CD4-positive, alpha-beta memory T cell (primary cell): ENCODE data around the gene SYNJ1. TPM values are rescaled to one million over a fixed set of nuclear protein-coding genes. Genes with fewer than 3 reads are reported as not detected.
"Not testable (repeated sequence)": the region's sequence is repeated elsewhere in the genome, so short reads cannot be mapped to it uniquely, and the experiment has no call there.

Experiments used
- CTCF ChIA-PET: fragments of 350-600 bp; sonication (Branson Sonifier 250); formaldehyde crosslinking; loops from one replicate; lab custom pipeline; 2021; ENCODE audit warnings: inconsistent platforms; ENCODE audit not compliant: partially characterized antibody; lab: Charles Lee
- POLR2A ChIA-PET: fragments of 350-600 bp; sonication (Branson Sonifier 250); formaldehyde crosslinking; loops from one replicate; lab custom pipeline; 2021; ENCODE audit not compliant: partially characterized antibody; lab: Charles Lee
- DNase-seq, 5 donors: peaks; one replicate each; pipeline versions ENCODE4 v3.0.0 to v3.0.0-alpha.2; 2020 to 2022; ENCODE audit warnings: mixed read lengths in 1 of 5
- H3K27ac ChIP-seq: one replicate; pipeline ENCODE4 v1.7.0; 2013; ENCODE audit warnings: low read depth, low read length
- H3K27me3 ChIP-seq: 2 replicates; pipeline ENCODE4 v1.7.0; 2013; ENCODE audit warnings: mild to moderate bottlenecking, low read length, moderate library complexity; ENCODE audit not compliant: insufficient read depth
- H3K36me3 ChIP-seq: 2 replicates; pipeline ENCODE4 v1.7.0; 2013; ENCODE audit warnings: mild to moderate bottlenecking, low read length, moderate library complexity; ENCODE audit not compliant: insufficient read depth
- H3K4me1 ChIP-seq: 2 replicates; pipeline ENCODE4 v1.7.0; 2013; ENCODE audit warnings: mild to moderate bottlenecking, low read length, moderate library complexity; ENCODE audit not compliant: insufficient read depth
- H3K4me3 ChIP-seq, 2 donors: one replicate each; pipeline ENCODE4 v1.7.0; 2013; ENCODE audit warnings: low read length in 2 of 2, mild to moderate bottlenecking in 1 of 2
- H3K9me3 ChIP-seq, 2 donors: one replicate each; pipeline ENCODE4 v1.7.0; 2013; ENCODE audit warnings: low read length in 2 of 2, control low read depth in 1 of 2; ENCODE audit not compliant: control insufficient read depth in 1 of 2
- H3K27ac Mint-ChIP-seq, 7 donors: one replicate each; pipeline ENCODE4 v1.8.0; 2020 to 2021; ENCODE audit warnings: mixed read lengths in 7 of 7, mild to moderate bottlenecking in 6 of 7, inconsistent platforms in 3 of 7, moderate library complexity in 3 of 7
- H3K27me3 Mint-ChIP-seq, 2 donors: one replicate each; pipeline ENCODE4 v1.8.0; 2020 to 2021; ENCODE audit warnings: mixed read lengths in 2 of 2
- H3K36me3 Mint-ChIP-seq, 2 donors: one replicate each; pipeline ENCODE4 v1.8.0; 2020 to 2021; ENCODE audit warnings: mixed read lengths in 2 of 2, inconsistent platforms in 1 of 2, mild to moderate bottlenecking in 1 of 2
- H3K4me1 Mint-ChIP-seq, 4 donors: one replicate each; pipeline ENCODE4 v1.8.0; 2020 to 2021; ENCODE audit warnings: mixed read lengths in 4 of 4, mild to moderate bottlenecking in 1 of 4
- H3K4me3 Mint-ChIP-seq, 8 donors: one replicate each; pipeline ENCODE4 v1.8.0; 2020 to 2021; ENCODE audit warnings: mixed read lengths in 8 of 8, mild to moderate bottlenecking in 7 of 8, moderate library complexity in 6 of 8, inconsistent platforms in 3 of 8
- H3K9me3 Mint-ChIP-seq, 8 donors: one replicate each; pipeline ENCODE4 v1.8.0; 2020 to 2021; ENCODE audit warnings: mixed read lengths in 8 of 8, mild to moderate bottlenecking in 5 of 8, inconsistent platforms in 3 of 8, moderate library complexity in 1 of 8
- intact Hi-C: fragments of 100-400 bp; cut with micrococcal nuclease; formaldehyde crosslinking; loops from one replicate; pipeline ENCODE4 v1.15.1; 2023
- polyA plus RNA-seq, 2 donors: library from polyadenylated mRNA; unstranded; fragments of 300-500 nt; fragmentation: Illumina TruSeq; gene quantifications; one replicate each; pipeline ENCODE4 v1.2.3, GENCODE V29; 2021
- total RNA-seq, 2 experiments: library from RNA; stranded (reverse); gene quantifications; one replicate each; pipeline ENCODE4 v1.2.3, GENCODE V29; 2021

The SYNJ1 gene
- total and polyA plus RNA-seq, 4 experiments from 2014 or later = 5.6 to 29.4 (median 16.9) TPM

DNA sequence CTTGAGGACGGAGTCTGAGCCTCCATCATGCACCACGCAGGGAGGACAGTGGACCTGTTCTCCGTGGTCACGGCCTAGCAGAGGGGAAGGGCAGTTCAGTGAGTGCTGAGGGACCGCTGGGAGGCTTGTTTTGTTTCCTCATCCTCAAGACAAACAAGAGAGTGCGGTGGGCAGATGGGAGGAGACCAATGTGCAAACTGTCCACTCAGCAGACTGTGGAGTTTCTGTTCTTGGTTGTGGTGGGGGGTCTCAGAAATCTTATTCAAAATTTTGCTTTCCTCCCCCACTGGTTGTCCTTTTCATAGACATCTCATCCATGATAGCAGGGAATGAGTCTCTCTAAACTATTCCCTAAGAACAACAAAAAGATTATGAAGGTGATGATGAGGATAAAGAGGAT is 109.6 kb downstream of the SYNJ1 start:
- H3K4me1 ChIP-seq, H3K4me3 Mint-ChIP-seq, H3K36me3 Mint-ChIP-seq, intact Hi-C loops, H3K27ac ChIP-seq, H3K27me3 ChIP-seq, H3K4me1 Mint-ChIP-seq, DNase-seq, H3K27ac Mint-ChIP-seq, POLR2A ChIA-PET, H3K4me3 ChIP-seq, H3K9me3 ChIP-seq, CTCF ChIA-PET, H3K9me3 Mint-ChIP-seq, H3K36me3 ChIP-seq: not testable (repeated sequence)
- peaks cover 11 to 18% of the 10 kb centered on the region in 2 donors for H3K27me3 Mint-ChIP-seq

DNA sequence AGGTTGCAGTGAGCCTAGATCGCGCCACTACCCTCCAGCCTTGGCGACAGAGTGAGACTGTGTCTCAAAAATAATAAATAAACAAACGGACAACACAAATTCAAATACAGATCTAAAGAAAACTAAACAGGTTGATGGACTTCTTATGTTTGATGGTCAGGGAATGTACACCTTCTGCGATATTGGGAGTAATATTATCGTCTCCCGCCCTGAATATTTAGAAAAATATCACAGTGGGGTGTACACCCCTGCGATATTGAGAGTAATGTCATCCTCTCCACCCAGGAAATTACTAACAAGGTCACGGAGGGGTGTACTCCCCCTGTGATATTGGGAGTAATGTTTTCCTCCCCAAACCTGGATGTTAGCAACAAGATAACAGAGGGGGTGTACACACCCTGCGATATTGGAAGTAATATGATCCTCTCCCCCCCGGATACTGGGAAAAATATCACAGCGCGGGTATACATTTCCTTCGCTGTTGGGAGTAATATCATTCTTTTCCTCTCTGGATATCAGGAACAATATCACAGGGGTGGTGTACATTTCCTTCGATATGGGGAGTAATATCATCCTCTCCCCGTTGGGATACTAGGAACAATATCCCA is 114.3 kb downstream of the SYNJ1 start:
- peaks cover 10 to 23% of the 10 kb centered on the region in 2 donors for H3K36me3 Mint-ChIP-seq
- Histone ChIP-seq H3K4me3 (peak overlapping the region in 1 of 2 donors; percentile 95), H3K27ac (no peak overlapping the region), H3K36me3 (peaks cover 6% of the 10 kb centered on the region), H3K27me3 (no peaks in the 10 kb centered on the region), H3K4me1 (peaks cover 12% of the 10 kb centered on the region), H3K9me3 (no peaks in the 10 kb centered on the region)
- peaks cover 8 to 32% (median 19%) of the 10 kb centered on the region in 4 donors for H3K4me1 Mint-ChIP-seq
- H3K27me3 Mint-ChIP-seq = peaks cover 3% of the 10 kb centered on the region in 2 donors
- intact Hi-C loops = loop anchor here (2.0 to 5.0 kb wide), 2 partner anchors 45 to 336 kb away; partner anchors contain the start of gene MIS18A
- ChIA-PET CTCF (interaction anchor here (1.0 to 5.7 kb wide), 2 partner anchors 13 to 158 kb away, joined by 7 to 48 read pairs; partner anchors contain the start of gene PAXBP1), POLR2A (interaction anchor here (1.7 to 3.2 kb wide), 7 partner anchors 44 to 929 kb away, joined by 8 to 32 read pairs (median 15); partner anchors contain the start of genes EVA1C, GART, PAXBP1 and SON)
- DNase-seq = peak in 1 of 5 donors; percentile 6
- peaks cover 0 to 3% (median 0%) of the 10 kb centered on the region in 8 donors for H3K9me3 Mint-ChIP-seq
- peak overlapping the region; percentile 91 to 98 (median 96) for H3K4me3 Mint-ChIP-seq
- peak overlapping the region; percentile 98 to 99 (median 99) for H3K27ac Mint-ChIP-seq

DNA sequence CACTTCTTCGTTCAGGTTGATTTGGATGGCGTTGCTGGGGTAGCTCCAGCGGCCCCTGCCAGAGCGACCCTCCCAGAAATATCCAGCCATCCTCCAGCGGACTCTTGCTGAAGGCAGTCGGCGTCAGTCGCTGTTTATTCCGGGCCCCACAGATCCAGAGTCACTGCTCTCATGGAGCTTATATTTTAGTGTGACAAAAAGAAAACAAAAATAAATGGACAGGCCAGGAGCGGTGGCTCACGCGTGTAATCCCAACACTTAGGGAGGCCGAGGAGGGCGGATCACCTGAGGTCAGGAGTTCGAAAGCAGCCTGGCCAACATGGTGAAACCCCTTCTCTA is 114.8 kb downstream of the SYNJ1 start:
- peaks cover 10 to 24% of the 10 kb centered on the region in 2 donors for H3K36me3 Mint-ChIP-seq
- H3K4me1 Mint-ChIP-seq = peaks cover 8 to 32% (median 19%) of the 10 kb centered on the region in 4 donors
- Histone ChIP-seq H3K27me3 (no peaks in the 10 kb centered on the region), H3K9me3 (no peaks in the 10 kb centered on the region), H3K36me3 (peaks cover 9% of the 10 kb centered on the region), H3K4me3 (peak overlapping the region; percentile 95 to 99), H3K27ac (peak overlapping the region; percentile 86), H3K4me1 (peaks cover 12% of the 10 kb centered on the region)
- H3K27ac Mint-ChIP-seq = peak overlapping the region; percentile 98 to 99 (median 99)
- peaks cover 0 to 3% (median 0%) of the 10 kb centered on the region in 8 donors for H3K9me3 Mint-ChIP-seq
- peak overlapping the region; percentile 91 to 98 (median 96) for H3K4me3 Mint-ChIP-seq
- intact Hi-C loops = loop anchor here (1.0 to 5.0 kb wide), 8 partner anchors 44 to 1029 kb away; partner anchors contain the start of genes EVA1C, GART, ITSN1 and MIS18A
- peaks cover 1 to 2% of the 10 kb centered on the region in 2 donors for H3K27me3 Mint-ChIP-seq
- POLR2A ChIA-PET = interaction anchor here (0.8 to 3.2 kb wide), 10 partner anchors 12 to 930 kb away, joined by 3 to 32 read pairs (median 12); partner anchors contain the start of genes EVA1C, GART, MIS18A and PAXBP1
- DNase-seq = no peak
- CTCF ChIA-PET = interaction anchor here (1.0 to 5.7 kb wide), 4 partner anchors 12 to 212 kb away, joined by 5 to 48 read pairs (median 6); partner anchors contain the start of gene PAXBP1

DNA sequence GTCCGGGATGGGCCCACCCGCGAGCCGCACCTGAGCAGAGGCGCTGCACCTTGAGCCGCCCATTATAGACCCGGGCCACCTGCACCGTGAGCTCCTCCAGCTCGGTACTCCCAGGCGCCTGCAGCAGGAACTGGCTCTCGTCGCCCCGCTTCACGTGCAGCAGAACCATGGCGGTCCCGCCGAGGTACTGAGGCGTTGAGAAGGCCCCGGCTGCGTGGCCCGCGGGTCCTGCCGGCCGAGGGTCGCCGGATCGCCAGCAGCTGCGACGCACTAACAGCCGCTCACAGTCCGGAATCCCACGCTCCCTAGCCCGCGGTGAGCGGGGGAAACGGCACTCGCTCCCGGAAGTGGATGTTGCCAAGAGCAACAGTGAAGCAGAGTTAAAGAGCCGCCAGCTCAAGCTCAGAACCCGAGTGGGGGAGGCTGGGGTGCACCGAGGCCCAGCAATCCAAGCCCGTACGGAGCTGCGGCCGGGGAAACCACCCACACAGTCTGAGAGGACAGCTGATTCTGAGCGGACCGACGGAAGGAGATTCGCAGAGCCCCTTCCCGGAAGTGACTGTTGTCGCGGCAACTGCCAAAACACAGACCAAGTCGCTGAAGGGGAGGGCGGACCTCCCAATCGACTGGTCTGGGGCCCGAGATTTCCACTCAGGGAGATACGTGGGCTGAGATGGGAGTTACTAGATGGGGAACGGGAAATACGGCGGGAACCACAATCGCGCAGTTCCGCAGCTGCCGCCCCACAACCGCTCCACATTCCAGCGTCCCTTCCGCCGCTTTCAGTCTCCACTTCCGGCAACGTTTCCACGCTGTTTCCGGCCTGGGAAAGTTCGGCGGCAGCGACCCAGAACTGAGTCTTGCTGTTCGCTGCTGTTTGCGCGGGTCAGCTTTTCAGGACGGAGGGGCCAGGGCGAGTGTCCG is 115.5 kb downstream of the SYNJ1 start, which contains the start of gene CFAP298:
TSS of gene CFAP298 (minus strand) at position 303 of the 924 bp plus-strand sequence. CDS start at position 169, 134 bp downstream.
- ChIA-PET POLR2A (interaction anchor here (0.7 to 3.2 kb wide), 14 partner anchors 11 to 930 kb away, joined by 3 to 32 read pairs (median 8); partner anchors contain the start of genes EVA1C, GART, MIS18A and PAXBP1), CTCF (interaction anchor here (1.0 to 5.7 kb wide), 4 partner anchors 11 to 211 kb away, joined by 5 to 48 read pairs (median 6); partner anchors contain the start of gene PAXBP1)
- H3K4me1 Mint-ChIP-seq = peaks cover 8 to 32% (median 20%) of the 10 kb centered on the region in 4 donors
- peaks cover 0 to 3% (median 0%) of the 10 kb centered on the region in 8 donors for H3K9me3 Mint-ChIP-seq
- H3K27ac ChIP-seq = peak within 1 kb of the TSS; percentile 86
- H3K36me3 Mint-ChIP-seq = peaks cover 15 to 29% of the 10 kb centered on the region in 2 donors
- peak; percentile 90 to 97 (median 92) for DNase-seq
- H3K4me3 ChIP-seq = peak within 1 kb of the TSS; percentile 95 to 99
- no peaks in the 10 kb centered on the region for H3K9me3 ChIP-seq
- peak within 1 kb of the TSS; percentile 98 to 99 (median 99) for H3K27ac Mint-ChIP-seq
- H3K27me3 Mint-ChIP-seq = peaks cover 1 to 2% of the 10 kb centered on the region in 2 donors
- intact Hi-C loops = loop anchor here (1.0 to 5.0 kb wide), 8 partner anchors 44 to 1030 kb away; partner anchors contain the start of genes EVA1C, GART, ITSN1 and MIS18A
- H3K4me1 ChIP-seq = peaks cover 12% of the 10 kb centered on the region
- peak within 1 kb of the TSS; percentile 91 to 98 (median 96) for H3K4me3 Mint-ChIP-seq
- H3K27me3 ChIP-seq = no peaks in the 10 kb centered on the region
- peaks cover 13% of the 10 kb centered on the region for H3K36me3 ChIP-seq

DNA sequence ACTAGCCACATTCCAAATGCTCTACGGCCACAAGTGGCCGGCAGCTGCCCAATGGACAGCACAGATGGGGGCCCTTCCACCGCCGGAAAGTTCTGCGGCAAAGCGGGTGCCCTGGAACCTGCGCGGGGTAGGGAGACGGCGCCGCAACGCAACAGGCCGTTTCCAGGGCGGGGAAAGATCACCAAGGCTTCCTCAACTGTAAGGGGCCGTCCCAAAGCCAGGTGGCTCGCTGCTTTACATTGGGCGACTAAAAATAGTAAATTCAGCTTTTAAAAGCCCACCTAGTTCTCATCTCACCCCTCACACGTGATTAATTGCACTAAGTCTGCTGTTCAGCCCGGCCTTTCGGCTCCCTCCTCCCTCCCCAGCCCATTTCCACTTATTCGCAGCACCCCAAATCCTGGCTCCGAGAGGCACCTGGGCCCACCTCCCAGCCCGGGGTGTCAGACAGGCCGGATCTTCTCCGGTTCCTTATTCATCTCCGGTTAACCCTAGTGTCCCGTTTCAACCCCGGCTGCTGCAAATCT is 116.3 kb downstream of the SYNJ1 start:
- H3K36me3 ChIP-seq = peaks cover 19% of the 10 kb centered on the region
- Mint-ChIP-seq H3K36me3 (peaks cover 19 to 34% of the 10 kb centered on the region in 2 donors), H3K27me3 (peaks cover 1 to 2% of the 10 kb centered on the region in 2 donors), H3K27ac (peak overlapping the region; percentile 98 to 99 (median 99)), H3K4me3 (peak overlapping the region; percentile 91 to 98 (median 96)), H3K9me3 (peaks cover 0 to 3% (median 0%) of the 10 kb centered on the region in 8 donors), H3K4me1 (peaks cover 8 to 32% (median 21%) of the 10 kb centered on the region in 4 donors)
- H3K27me3 ChIP-seq = no peaks in the 10 kb centered on the region
- H3K27ac ChIP-seq = peak overlapping the region; percentile 86
- H3K4me3 ChIP-seq = peak overlapping the region; percentile 95 to 99
- H3K9me3 ChIP-seq = no peaks in the 10 kb centered on the region
- POLR2A ChIA-PET = interaction anchor here (0.7 to 3.2 kb wide), 12 partner anchors 11 to 868 kb away, joined by 3 to 32 read pairs (median 8); partner anchors contain the start of genes EVA1C, MIS18A, PAXBP1 and SYNJ1
- peak in 4 of 5 donors; percentile 15 to 50 (median 27) for DNase-seq
- intact Hi-C loops = loop anchor here (5.0 kb wide), 1 partner anchor 334 kb away; the partner anchor contains the start of gene MIS18A
- CTCF ChIA-PET = interaction anchor here (0.5 to 5.7 kb wide), 4 partner anchors 11 to 210 kb away, joined by 3 to 48 read pairs (median 6); partner anchors contain the start of gene PAXBP1
- H3K4me1 ChIP-seq = peaks cover 12% of the 10 kb centered on the region

DNA sequence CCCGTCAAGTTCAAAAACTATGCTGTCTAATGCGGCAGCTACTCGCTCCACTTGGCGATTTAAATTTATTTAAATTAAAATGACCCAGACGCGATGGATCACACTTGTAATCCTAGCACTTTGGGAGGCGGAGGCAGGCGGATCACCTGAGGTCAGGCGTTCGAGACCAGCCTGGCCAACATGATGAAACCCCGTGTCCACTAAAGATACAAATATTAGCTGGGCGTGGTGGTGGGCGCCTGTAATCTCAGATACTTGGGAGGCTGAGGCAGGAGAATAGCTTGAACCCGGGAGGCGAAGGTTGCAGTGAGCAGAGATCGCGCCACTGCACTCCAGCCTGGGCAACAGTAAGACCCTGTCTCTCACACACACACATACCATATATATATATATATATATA is 116.9 kb downstream of the SYNJ1 start:
- Mint-ChIP-seq H3K4me1 (peaks cover 8 to 34% (median 21%) of the 10 kb centered on the region in 4 donors), H3K4me3 (peak overlapping the region in 7 of 8 donors; percentile 17 to 59 (median 36)), H3K36me3 (peaks cover 25 to 40% of the 10 kb centered on the region in 2 donors), H3K27ac (peak overlapping the region in 1 of 7 donors; percentile 99)
- H3K9me3 ChIP-seq, H3K9me3 Mint-ChIP-seq, H3K27me3 Mint-ChIP-seq, H3K4me3 ChIP-seq, DNase-seq, H3K27ac ChIP-seq, H3K27me3 ChIP-seq: not testable (repeated sequence)
- CTCF ChIA-PET = interaction anchor here (0.5 to 5.7 kb wide), 2 partner anchors 10 to 160 kb away, joined by 3 to 48 read pairs; partner anchors contain the start of gene PAXBP1
- H3K36me3 ChIP-seq = peaks cover 25% of the 10 kb centered on the region
- POLR2A ChIA-PET = interaction anchor here (1.0 to 3.2 kb wide), 6 partner anchors 10 to 869 kb away, joined by 3 to 32 read pairs (median 18); partner anchors contain the start of genes EVA1C, PAXBP1, SYNJ1 and TMEM50B
- intact Hi-C loops = loop anchor here (5.0 kb wide), 1 partner anchor 334 kb away; the partner anchor contains the start of gene MIS18A
- peaks cover 12% of the 10 kb centered on the region for H3K4me1 ChIP-seq
